Measurements from ENCODE around the gene FRMD5. TPM values are rescaled to one million over a fixed set of nuclear protein-coding genes. Genes with fewer than 3 reads are reported as not detected.
A peak's percentile ranks its signal among the peaks of the same experiment; 100 is the strongest.

FRMD5 gene
- polyA plus RNA-seq, 6 donors from 2014 or later: 0.17 to 0.77 (median 0.23) TPM; not detected in 1

GRCh38 chr15:43931790-43932435 is 263.2 kb downstream of the FRMD5 start:
- DNase-seq (no peak), ATAC-seq (ENCODE audit: low read depth in 2 of 2) (no peak)
- H3K27ac Mint-ChIP-seq: no peak overlapping the region
- no peak overlapping the region for H3K4me3 Mint-ChIP-seq
- H3K4me1 Mint-ChIP-seq: no peaks in the 10 kb centered on the region
- no peaks in the 10 kb centered on the region for H3K9me3 Mint-ChIP-seq
- H3K27me3 Mint-ChIP-seq: peaks cover 30 to 35% (median 33%) of the 10 kb centered on the region in 3 donors
- peaks cover 0 to 6% of the 10 kb centered on the region in 2 donors for H3K36me3 Mint-ChIP-seq

DNA sequence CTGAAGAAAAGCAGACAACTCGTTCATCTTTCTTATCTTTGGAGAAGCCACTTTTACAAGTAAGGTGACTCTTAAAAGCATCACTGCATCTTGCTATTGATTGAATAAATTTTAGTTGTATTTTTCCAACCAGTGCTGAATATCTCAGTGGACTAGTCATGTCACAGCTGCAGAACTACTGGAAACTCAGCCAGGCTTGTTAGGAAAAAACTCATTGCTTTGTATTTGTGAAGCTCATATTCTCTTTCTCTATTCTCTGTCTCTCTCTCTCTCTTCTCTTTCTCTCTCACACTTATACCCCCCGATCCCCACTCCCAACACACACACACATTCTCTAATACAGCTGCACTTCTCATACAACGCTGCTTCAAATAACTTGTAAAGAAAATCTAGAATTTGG is 264.0 kb downstream of the FRMD5 start:
- Mint-ChIP-seq H3K4me3 (no peak overlapping the region), H3K4me1 (no peaks in the 10 kb centered on the region), H3K36me3 (no peaks in the 10 kb centered on the region), H3K9me3 (no peaks in the 10 kb centered on the region), H3K27me3 (peaks cover 26 to 35% (median 33%) of the 10 kb centered on the region in 3 donors), H3K27ac (no peak overlapping the region)
- ATAC-seq (ENCODE audit: low read depth in 2 of 2) (no peak), DNase-seq (no peak)

- Mint-ChIP-seq H3K27ac (peak overlapping the region in 2 of 6 donors; percentile 55 to 57), H3K36me3 (no peaks in the 10 kb centered on the region), H3K4me1 (no peaks in the 10 kb centered on the region), H3K4me3 (no peak overlapping the region), H3K9me3 (no peaks in the 10 kb centered on the region), H3K27me3 (peaks cover 23 to 33% (median 33%) of the 10 kb centered on the region in 3 donors)
- no peak for DNase-seq
- peak in 1 of 2 donors; percentile 41 for ATAC-seq (ENCODE audit: low read depth in 2 of 2)
Measured at GRCh38 chr15:43930556-43930955, 264.5 kb downstream of the FRMD5 start.

GRCh38 chr15:43930079-43930478 is 265.0 kb downstream of the FRMD5 start:
- DNase-seq (no peak), ATAC-seq (ENCODE audit: low read depth in 2 of 2) (no peak)
- H3K36me3 Mint-ChIP-seq: no peaks in the 10 kb centered on the region
- H3K27me3 Mint-ChIP-seq: peaks cover 21 to 33% (median 28%) of the 10 kb centered on the region in 3 donors
- H3K4me3 Mint-ChIP-seq: no peak overlapping the region
- H3K9me3 Mint-ChIP-seq: no peaks in the 10 kb centered on the region
- H3K4me1 Mint-ChIP-seq: no peaks in the 10 kb centered on the region
- H3K27ac Mint-ChIP-seq: peak overlapping the region in 1 of 6 donors; percentile 55

DNA sequence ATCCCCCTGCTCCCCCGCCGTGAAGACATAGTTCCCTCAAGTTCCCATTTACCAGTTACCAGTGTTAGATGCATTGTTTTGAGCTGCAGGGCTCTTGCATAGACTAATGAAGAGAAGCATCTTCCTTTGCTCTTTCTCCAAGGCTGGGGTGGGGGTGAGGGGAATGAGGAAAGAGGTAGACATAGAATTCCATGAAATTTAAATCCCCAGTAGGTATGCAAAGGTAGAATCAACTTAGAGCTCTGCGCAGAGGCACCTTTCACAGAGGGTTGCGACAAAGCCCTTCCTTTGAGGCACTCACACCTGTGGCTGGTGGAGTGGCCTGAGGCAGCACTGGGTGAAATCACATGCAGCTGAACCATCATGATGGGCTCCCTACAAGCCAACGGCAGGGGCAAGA is 266.9 kb downstream of the FRMD5 start:
- no peak overlapping the region for H3K4me3 Mint-ChIP-seq
- no peaks in the 10 kb centered on the region for H3K36me3 Mint-ChIP-seq
- H3K27ac Mint-ChIP-seq: no peak overlapping the region
- no peaks in the 10 kb centered on the region for H3K9me3 Mint-ChIP-seq
- ATAC-seq (ENCODE audit: low read depth in 2 of 2): no peak
- H3K4me1 Mint-ChIP-seq: no peaks in the 10 kb centered on the region
- DNase-seq: no peak
- peaks cover 15 to 25% (median 15%) of the 10 kb centered on the region in 3 donors for H3K27me3 Mint-ChIP-seq

DNA sequence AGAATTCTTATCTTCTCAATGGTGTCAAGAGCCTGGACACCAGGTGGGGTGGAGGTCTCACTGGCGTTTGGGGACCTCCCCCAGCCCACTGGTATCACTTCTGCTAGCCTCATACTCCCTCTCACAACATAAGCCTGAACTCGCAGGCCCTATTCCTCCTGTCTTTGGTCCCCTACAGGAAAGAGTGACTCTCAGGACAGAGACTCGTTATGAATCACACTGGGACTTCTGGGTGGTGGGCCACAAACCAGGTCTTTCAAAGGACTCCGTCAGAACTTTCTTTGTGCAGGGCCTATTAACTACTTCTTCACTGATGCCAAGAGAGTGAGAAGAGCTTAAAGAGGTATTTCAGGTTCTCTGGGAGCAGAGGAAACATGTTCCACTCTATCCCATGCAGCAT is 267.9 kb downstream of the FRMD5 start:
- peaks cover 8 to 25% (median 15%) of the 10 kb centered on the region in 3 donors for H3K27me3 Mint-ChIP-seq
- H3K4me1 Mint-ChIP-seq: no peaks in the 10 kb centered on the region
- ATAC-seq (ENCODE audit: low read depth in 2 of 2) (no peak), DNase-seq (no peak)
- no peak overlapping the region for H3K27ac Mint-ChIP-seq
- H3K4me3 Mint-ChIP-seq: no peak overlapping the region
- no peaks in the 10 kb centered on the region for H3K9me3 Mint-ChIP-seq
- no peaks in the 10 kb centered on the region for H3K36me3 Mint-ChIP-seq

DNA sequence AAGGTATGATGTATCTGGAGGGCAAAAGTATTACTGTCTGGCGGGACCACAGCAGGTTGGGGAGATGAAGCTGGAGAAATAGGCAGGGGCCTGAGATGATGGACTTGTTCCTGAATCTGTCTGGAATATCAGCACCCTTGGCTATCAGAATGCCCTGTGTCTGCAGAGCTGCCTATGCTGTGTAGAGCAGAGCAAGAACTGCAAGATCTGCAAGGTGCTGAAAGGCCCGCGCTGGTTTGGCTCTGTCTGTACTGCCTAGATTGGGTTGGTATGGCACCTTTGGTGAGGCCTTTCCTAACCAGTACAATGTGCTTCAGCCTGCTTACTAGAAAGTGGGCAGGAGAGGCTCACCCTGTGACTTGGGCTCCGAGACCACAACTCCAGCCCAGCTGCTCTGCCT is 271.5 kb downstream of the FRMD5 start:
- Mint-ChIP-seq H3K36me3 (no peaks in the 10 kb centered on the region), H3K4me1 (no peaks in the 10 kb centered on the region), H3K4me3 (no peak overlapping the region), H3K9me3 (no peaks in the 10 kb centered on the region), H3K27ac (no peak overlapping the region), H3K27me3 (peaks cover 0 to 8% (median 4%) of the 10 kb centered on the region in 3 donors)
- DNase-seq: no peak
- ATAC-seq (ENCODE audit: low read depth in 2 of 2): no peak

- H3K27ac Mint-ChIP-seq: peak overlapping the region in 1 of 6 donors; percentile 9
- no peaks in the 10 kb centered on the region for H3K36me3 Mint-ChIP-seq
- DNase-seq (no peak), ATAC-seq (ENCODE audit: low read depth in 2 of 2) (no peak)
- H3K27me3 Mint-ChIP-seq: peaks cover 0 to 8% (median 1%) of the 10 kb centered on the region in 3 donors
- H3K4me3 Mint-ChIP-seq: no peak overlapping the region
- H3K9me3 Mint-ChIP-seq: no peaks in the 10 kb centered on the region
- H3K4me1 Mint-ChIP-seq: no peaks in the 10 kb centered on the region
Measured at GRCh38 chr15:43922021-43922420, 273.1 kb downstream of the FRMD5 start.

GRCh38 chr15:43920815-43921214 is 274.3 kb downstream of the FRMD5 start:
- H3K4me3 Mint-ChIP-seq: no peak overlapping the region
- H3K27me3 Mint-ChIP-seq: peaks cover 2 to 9% (median 3%) of the 10 kb centered on the region in 3 donors
- no peak for DNase-seq
- no peaks in the 10 kb centered on the region for H3K36me3 Mint-ChIP-seq
- ATAC-seq (ENCODE audit: low read depth in 2 of 2): no peak
- no peak overlapping the region for H3K27ac Mint-ChIP-seq
- no peaks in the 10 kb centered on the region for H3K9me3 Mint-ChIP-seq
- no peaks in the 10 kb centered on the region for H3K4me1 Mint-ChIP-seq

GRCh38 chr15:43920254-43920600 is 274.8 kb downstream of the FRMD5 start:
- Mint-ChIP-seq H3K27ac (no peak overlapping the region), H3K4me3 (no peak overlapping the region), H3K4me1 (no peaks in the 10 kb centered on the region), H3K9me3 (no peaks in the 10 kb centered on the region), H3K27me3 (peaks cover 3 to 14% (median 4%) of the 10 kb centered on the region in 3 donors), H3K36me3 (no peaks in the 10 kb centered on the region)
- no peak for ATAC-seq (ENCODE audit: low read depth in 2 of 2)
- DNase-seq: no peak

- H3K4me3 Mint-ChIP-seq: no peak overlapping the region
- no peaks in the 10 kb centered on the region for H3K9me3 Mint-ChIP-seq
- no peaks in the 10 kb centered on the region for H3K4me1 Mint-ChIP-seq
- H3K27ac Mint-ChIP-seq: no peak overlapping the region
- peaks cover 3 to 14% (median 4%) of the 10 kb centered on the region in 3 donors for H3K27me3 Mint-ChIP-seq
- ATAC-seq (ENCODE audit: low read depth in 2 of 2): no peak
- no peaks in the 10 kb centered on the region for H3K36me3 Mint-ChIP-seq
- no peak for DNase-seq
Measured at GRCh38 chr15:43919540-43920253, 275.4 kb downstream of the FRMD5 start.

DNA sequence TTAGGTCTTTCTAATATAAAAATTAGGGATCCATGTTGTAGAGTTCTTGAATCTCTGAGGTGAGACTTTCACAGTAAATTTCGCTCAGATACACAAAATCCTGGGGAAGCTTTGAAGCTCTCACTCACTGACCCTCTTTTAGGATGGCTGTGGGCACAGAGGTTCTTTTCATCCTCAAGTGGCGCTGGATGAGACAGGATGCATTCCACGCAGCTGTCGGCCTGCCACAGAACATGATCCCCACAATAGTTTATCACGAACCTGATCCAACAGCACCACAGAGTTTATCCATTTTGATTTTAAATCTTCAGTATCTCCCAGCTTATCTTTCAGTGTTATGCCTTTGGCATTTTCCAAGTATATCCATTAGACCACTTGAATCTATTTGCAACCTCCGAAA is 276.4 kb downstream of the FRMD5 start:
- Mint-ChIP-seq H3K27me3 (peaks cover 3 to 14% (median 4%) of the 10 kb centered on the region in 3 donors), H3K4me1 (no peaks in the 10 kb centered on the region), H3K4me3 (no peak overlapping the region), H3K27ac (no peak overlapping the region), H3K9me3 (no peaks in the 10 kb centered on the region), H3K36me3 (no peaks in the 10 kb centered on the region)
- ATAC-seq (ENCODE audit: low read depth in 2 of 2): no peak
- no peak for DNase-seq

DNA sequence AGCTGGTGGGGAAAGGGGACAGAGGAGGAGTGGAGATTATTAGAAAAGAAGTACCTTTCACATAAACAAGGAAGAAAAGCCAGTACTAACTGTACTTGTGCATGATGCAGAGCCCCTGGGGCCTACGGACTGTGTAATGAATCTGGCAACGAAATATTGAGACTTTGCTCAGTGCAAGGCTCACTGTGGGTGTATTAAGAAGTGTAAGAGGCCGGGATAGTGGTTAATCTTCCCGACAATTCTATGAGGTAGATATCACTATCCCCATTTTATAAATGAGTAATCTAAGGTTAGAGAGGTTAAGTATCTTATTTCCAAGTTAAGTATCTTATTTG is 278.8 kb downstream of the FRMD5 start:
- Mint-ChIP-seq H3K27ac (no peak overlapping the region), H3K4me3 (no peak overlapping the region), H3K36me3 (no peaks in the 10 kb centered on the region), H3K27me3 (peaks cover 3 to 22% (median 4%) of the 10 kb centered on the region in 3 donors), H3K9me3 (no peaks in the 10 kb centered on the region), H3K4me1 (no peaks in the 10 kb centered on the region)
- DNase-seq: no peak
- no peak for ATAC-seq (ENCODE audit: low read depth in 2 of 2)

GRCh38 chr15:43915631-43916325 is 279.3 kb downstream of the FRMD5 start:
- no peak overlapping the region for H3K27ac Mint-ChIP-seq
- ATAC-seq (ENCODE audit: low read depth in 2 of 2): no peak
- H3K27me3 Mint-ChIP-seq: peaks cover 3 to 22% (median 4%) of the 10 kb centered on the region in 3 donors
- DNase-seq: no peak
- H3K9me3 Mint-ChIP-seq: no peaks in the 10 kb centered on the region
- no peak overlapping the region for H3K4me3 Mint-ChIP-seq
- H3K36me3 Mint-ChIP-seq: no peaks in the 10 kb centered on the region
- no peaks in the 10 kb centered on the region for H3K4me1 Mint-ChIP-seq

Data from naive B cell (primary cell).